Thoracic aorta endothelial cell (primary cell): ENCODE results near the gene TEKT1. TPM values are rescaled to one million over a fixed set of nuclear protein-coding genes. Genes with fewer than 3 reads are reported as not detected.

Experiments used
- small RNA-seq: library from RNA; depleted of rRNA; stranded (forward); fragments of <200 nt; gene quantifications from one replicate; pipeline ENCODE3, GENCODE V24; 2012
- total RNA-seq: library from RNA; depleted of rRNA; stranded (reverse); fragments of >200 nt; gene quantifications from 2 replicates; pipeline ENCODE4 v1.2.3, GENCODE V29; 2012

TEKT1 gene
- total RNA-seq: not detected in 2 replicates

DNA sequence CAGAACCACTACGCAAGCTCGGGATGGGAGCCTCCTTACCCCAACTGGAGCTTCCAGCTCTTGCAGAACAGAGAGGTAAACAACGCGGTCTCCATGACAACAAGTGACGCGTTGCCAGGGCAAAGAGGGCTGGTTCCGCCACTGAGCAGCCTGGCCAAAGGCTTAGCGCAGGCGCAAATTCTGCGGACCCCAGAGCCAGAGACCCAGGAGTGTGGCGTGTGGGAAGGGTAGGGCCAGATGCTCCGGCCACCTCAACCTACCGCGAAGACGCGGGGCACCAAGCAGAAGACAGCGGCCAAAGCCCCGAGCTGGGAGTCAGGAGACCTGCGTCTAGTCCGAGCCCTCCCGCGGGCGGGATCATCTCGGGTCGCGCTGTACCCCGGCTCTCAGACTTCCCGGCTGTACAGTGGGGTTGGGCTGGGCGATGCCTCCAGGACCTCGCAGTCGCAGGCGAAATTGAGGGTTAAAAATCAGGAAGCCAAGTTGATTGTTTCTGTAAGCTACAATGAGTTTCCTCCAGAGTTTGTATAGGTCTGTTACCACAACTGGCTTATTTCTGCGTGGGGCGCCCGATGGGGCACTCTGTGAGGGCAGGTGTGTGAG lies at the start of gene TEKT1:
TSS of gene TEKT1 (minus strand) at position 69 of the 603 bp plus-strand sequence. CDS start 1,353 bp downstream, outside the sequence.

DNA sequence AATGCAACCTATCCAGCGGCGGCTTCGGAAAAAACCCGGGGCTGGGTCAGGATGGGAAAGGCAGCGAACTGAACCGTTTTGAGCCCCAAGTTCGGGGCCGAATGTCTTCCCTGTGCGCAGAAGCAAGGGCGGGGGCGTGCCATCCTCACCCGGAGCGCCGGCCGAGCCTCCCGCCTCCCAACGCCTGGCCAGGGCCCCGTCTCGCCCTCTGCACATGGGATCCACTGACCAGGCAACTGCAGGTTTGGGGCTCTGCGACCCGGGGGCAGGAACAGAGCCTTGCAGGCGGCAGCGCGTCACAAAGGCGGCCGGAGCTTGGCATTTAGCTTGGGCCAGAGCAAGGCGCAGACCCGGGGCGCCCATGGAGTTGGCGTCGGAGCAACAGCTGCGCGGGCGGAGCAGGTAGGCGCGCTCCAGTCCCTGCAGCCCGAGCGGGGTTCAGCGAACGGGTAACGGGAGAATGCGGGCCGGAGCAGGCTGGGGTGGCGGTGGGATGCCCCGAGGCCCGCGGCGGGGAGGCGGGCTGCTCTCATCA lies 55.6 kb downstream of the TEKT1 start, which contains the start of gene FBXO39:
TSS of gene FBXO39 (plus strand) at position 345 of the 535 bp plus-strand sequence. CDS start 3,654 bp downstream, outside the sequence.

DNA sequence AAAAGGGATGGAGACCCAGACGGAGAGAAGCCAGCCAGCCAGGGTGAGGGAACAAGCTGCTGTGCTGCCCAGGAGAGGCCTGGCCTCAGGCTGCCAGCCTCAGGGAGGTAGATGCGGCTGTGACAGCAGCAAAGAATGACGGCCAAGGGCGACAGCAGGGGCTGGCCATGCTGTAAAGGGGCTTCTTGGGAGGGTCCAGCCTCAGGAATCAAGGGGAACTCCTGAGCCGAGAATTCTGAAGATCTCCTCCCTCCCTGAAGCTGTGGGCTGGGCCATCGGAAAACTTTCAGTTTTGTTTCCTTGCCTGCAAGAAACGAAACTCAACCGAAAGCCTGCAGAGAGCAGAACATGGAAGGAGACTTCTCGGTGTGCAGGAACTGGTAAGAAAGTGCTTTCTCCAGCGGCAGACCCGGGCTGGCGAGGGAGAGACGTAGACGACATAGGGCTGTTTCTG lies 75.8 kb downstream of the TEKT1 start, which contains the start of gene XAF1:
TSS of gene XAF1 (plus strand) at position 316 of the 454 bp plus-strand sequence. CDS start at position 349, 33 bp downstream.

Small RNAs within 50 kb of the gene (small RNA-seq; reads per million reads assigned to genes)
- gene AC004706.2: not detected

Other genes starting within 250 kb of the TEKT1 start
- gene KIAA0753, start 191.0 kb downstream of the TEKT1 start, total RNA-seq: 21.5 and 23.5 TPM in 2 replicates
- 171 and 184 TPM in 2 replicates for gene TXNDC17, start 190.7 kb downstream of the TEKT1 start, total RNA-seq
- gene MED31, start 180.1 kb downstream of the TEKT1 start, total RNA-seq: 24.3 and 26.9 TPM in 2 replicates
- 0.22 and 0.53 TPM in 2 replicates for gene C17orf100, start 180.0 kb downstream of the TEKT1 start, total RNA-seq
- not detected in 2 replicates for gene SLC13A5, start 118.4 kb downstream of the TEKT1 start, total RNA-seq
- gene XAF1, start 75.7 kb downstream of the TEKT1 start, total RNA-seq: 12.8 and 19.9 TPM in 2 replicates
- gene FBXO39, start 55.5 kb downstream of the TEKT1 start, total RNA-seq: 0.93 and 2.9 TPM in 2 replicates
- gene ALOX12, start 164.3 kb upstream of the TEKT1 start, total RNA-seq: not detected in 2 replicates
- 43.6 and 68.1 TPM in 2 replicates for gene RNASEK, start 180.9 kb upstream of the TEKT1 start, total RNA-seq
- gene BCL6B, start 191.3 kb upstream of the TEKT1 start, total RNA-seq: 86.7 and 109 TPM in 2 replicates
- gene SLC16A13, start 204.3 kb upstream of the TEKT1 start, total RNA-seq: 2.5 and 3.0 TPM in 2 replicates
- gene SLC16A11, start 212.4 kb upstream of the TEKT1 start, total RNA-seq: 0.36 and 0.66 TPM in 2 replicates
- not detected in 2 replicates for gene CLEC10A, start 248.5 kb upstream of the TEKT1 start, total RNA-seq